ENCODE data around the gene USP10. TPM values are rescaled to one million over a fixed set of nuclear protein-coding genes. Genes with fewer than 3 reads are reported as not detected.

USP10 gene
- total RNA-seq, 2 experiments from 2014 or later = 65.9 to 134 TPM

DNA sequence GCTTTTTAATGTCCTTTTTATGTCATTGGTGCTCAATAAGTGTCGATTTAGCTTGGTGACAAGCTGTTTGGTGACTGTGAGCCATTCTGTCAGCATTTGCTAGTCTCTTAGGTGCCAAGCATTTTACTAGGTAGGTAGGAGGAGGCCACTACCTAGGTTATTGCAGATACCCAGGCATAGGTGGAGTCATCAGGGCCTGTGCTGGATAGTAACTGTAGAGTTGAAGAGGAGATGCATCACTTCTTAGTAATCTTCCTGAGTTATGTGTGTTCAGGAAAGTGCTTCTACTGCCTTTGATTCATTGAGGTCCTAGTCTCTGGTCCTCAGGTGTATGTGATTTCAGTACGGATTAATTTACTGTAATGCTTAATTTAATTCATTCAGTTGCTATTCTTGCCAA, 17.7 kb downstream of the USP10 start:
- no TSS peak for BruUV-seq (replicated peaks)
- DNase-seq (ENCODE audit: low spot score) = no peak
- CTCF ChIA-PET (ENCODE audit: unreplicated experiment) = no interaction called here
- intact Hi-C loops (cut with micrococcal nuclease; ENCODE audit: unreplicated experiment) = loop anchor here (5.0 kb wide), 1 partner anchor 590 kb away; no protein-coding TSS in a partner anchor
- POLR2A ChIA-PET = no interaction called here
- no peaks in the 10 kb centered on the region for H3K9me2 ChIP-seq (ENCODE audit: insufficient read depth, low read length)
- peaks cover 42% of the 10 kb centered on the region for H4K20me1 ChIP-seq (ENCODE audit: insufficient read depth, low read length)
- H2AFZ ChIP-seq (ENCODE audit: low read length) = no peak overlapping the region
- TF ChIP-seq, protein P1, sequence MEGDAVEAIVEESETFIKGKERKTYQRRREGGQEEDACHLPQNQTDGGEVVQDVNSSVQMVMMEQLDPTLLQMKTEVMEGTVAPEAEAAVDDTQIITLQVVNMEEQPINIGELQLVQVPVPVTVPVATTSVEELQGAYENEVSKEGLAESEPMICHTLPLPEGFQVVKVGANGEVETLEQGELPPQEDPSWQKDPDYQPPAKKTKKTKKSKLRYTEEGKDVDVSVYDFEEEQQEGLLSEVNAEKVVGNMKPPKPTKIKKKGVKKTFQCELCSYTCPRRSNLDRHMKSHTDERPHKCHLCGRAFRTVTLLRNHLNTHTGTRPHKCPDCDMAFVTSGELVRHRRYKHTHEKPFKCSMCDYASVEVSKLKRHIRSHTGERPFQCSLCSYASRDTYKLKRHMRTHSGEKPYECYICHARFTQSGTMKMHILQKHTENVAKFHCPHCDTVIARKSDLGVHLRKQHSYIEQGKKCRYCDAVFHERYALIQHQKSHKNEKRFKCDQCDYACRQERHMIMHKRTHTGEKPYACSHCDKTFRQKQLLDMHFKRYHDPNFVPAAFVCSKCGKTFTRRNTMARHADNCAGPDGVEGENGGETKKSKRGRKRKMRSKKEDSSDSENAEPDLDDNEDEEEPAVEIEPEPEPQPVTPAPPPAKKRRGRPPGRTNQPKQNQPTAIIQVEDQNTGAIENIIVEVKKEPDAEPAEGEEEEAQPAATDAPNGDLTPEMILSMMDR (conservative IDR thresholded peaks at IDR 0.05; ENCODE audit: low read length) = no peak
- TF ChIP-seq EZH2phosphoT487 (IDR thresholded peaks at IDR 0.05; ENCODE audit: borderline replicate concordance, low read depth, low read length) = no peak
- no peak overlapping the region for H3K4me2 ChIP-seq (ENCODE audit: low read length)
- H3K9me3 ChIP-seq (ENCODE audit: low read length) = no peaks in the 10 kb centered on the region
- peaks cover 22% of the 10 kb centered on the region for H3K4me1 ChIP-seq (ENCODE audit: insufficient read depth, low read length, poor library complexity, severe bottlenecking)
- H3K4me3 ChIP-seq (ENCODE audit: low read depth, low read length, poor library complexity, severe bottlenecking) = no peak overlapping the region
- H3K27ac ChIP-seq (ENCODE audit: low read depth, low read length, poor library complexity, severe bottlenecking) = no peak overlapping the region
- H3K79me2 ChIP-seq (ENCODE audit: insufficient read depth, low read depth, low read length) = peaks cover 99% of the 10 kb centered on the region
- peaks cover 74% of the 10 kb centered on the region for H3K36me3 ChIP-seq (ENCODE audit: insufficient read depth, low read length)

DNA sequence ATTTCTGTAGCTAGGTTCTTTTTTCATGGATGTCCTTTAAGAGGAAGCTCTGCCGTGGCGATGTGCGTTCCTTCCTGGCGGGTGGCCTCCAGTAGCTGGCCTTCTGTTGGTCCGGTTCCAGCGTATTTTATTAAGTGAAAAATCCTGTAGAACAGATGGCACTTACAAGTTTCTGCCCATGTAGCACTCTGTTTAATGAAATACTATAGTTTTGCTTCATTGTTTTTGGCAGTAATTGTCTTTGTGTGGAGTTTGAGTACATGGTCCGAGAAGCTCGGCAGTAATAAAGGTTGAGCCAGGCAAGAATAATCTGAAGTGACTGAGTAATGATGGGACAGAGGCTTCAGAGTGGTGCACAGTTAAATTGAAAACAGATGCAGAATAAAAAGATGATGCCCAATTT, 20.4 kb downstream of the USP10 start:
- TF ChIP-seq, protein P1 (conservative IDR thresholded peaks at IDR 0.05; ENCODE audit: low read length) = no peak
- TF ChIP-seq EZH2phosphoT487 (IDR thresholded peaks at IDR 0.05; ENCODE audit: borderline replicate concordance, low read depth, low read length) = no peak
- Histone ChIP-seq H3K27ac (ENCODE audit: low read depth, low read length, poor library complexity, severe bottlenecking) (no peak overlapping the region), H3K9me3 (ENCODE audit: low read length) (no peaks in the 10 kb centered on the region), H4K20me1 (ENCODE audit: insufficient read depth, low read length) (peaks cover 44% of the 10 kb centered on the region), H2AFZ (ENCODE audit: low read length) (no peak overlapping the region), H3K4me2 (ENCODE audit: low read length) (no peak overlapping the region), H3K79me2 (ENCODE audit: insufficient read depth, low read depth, low read length) (peaks cover 99% of the 10 kb centered on the region), H3K36me3 (ENCODE audit: insufficient read depth, low read length) (peaks cover 68% of the 10 kb centered on the region), H3K9me2 (ENCODE audit: insufficient read depth, low read length) (no peaks in the 10 kb centered on the region), H3K4me3 (ENCODE audit: low read depth, low read length, poor library complexity, severe bottlenecking) (no peak overlapping the region), H3K4me1 (ENCODE audit: insufficient read depth, low read length, poor library complexity, severe bottlenecking) (peaks cover 34% of the 10 kb centered on the region)
- intact Hi-C loops (cut with micrococcal nuclease; ENCODE audit: unreplicated experiment) = no loop called here
- ChIA-PET POLR2A (interaction anchor here (0.6 to 1.4 kb wide), 3 partner anchors 9 to 444 kb away, joined by 3 read pairs; no protein-coding TSS in a partner anchor), CTCF (ENCODE audit: unreplicated experiment) (no interaction called here)
- no peak for DNase-seq (ENCODE audit: low spot score)
- BruUV-seq (replicated peaks) = no TSS peak

DNA sequence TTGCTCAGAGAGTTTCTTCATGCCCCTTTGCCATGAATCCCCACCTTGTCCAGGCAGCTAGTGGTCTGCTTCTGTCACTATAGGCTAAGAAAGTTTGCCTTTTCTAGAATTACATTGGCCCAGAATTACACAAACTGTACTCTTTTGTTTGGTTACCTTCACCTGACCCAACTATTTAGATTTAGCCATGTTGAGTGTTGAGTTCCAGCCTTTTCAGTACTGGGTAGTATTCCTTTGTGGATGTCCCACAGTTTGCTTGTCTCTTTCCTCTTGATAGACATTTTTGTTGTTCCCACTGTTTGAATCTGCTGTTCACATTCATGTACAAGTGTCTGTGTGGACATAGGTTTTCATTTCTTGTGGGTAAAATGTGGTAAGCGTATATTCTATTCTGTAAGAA, 22.3 kb downstream of the USP10 start:
- intact Hi-C loops (cut with micrococcal nuclease; ENCODE audit: unreplicated experiment) = no loop called here
- Histone ChIP-seq H3K36me3 (ENCODE audit: insufficient read depth, low read length) (peaks cover 53% of the 10 kb centered on the region), H3K4me1 (ENCODE audit: insufficient read depth, low read length, poor library complexity, severe bottlenecking) (peaks cover 52% of the 10 kb centered on the region), H4K20me1 (ENCODE audit: insufficient read depth, low read length) (peaks cover 43% of the 10 kb centered on the region), H3K4me3 (ENCODE audit: low read depth, low read length, poor library complexity, severe bottlenecking) (no peak overlapping the region), H3K27ac (ENCODE audit: low read depth, low read length, poor library complexity, severe bottlenecking) (no peak overlapping the region), H3K9me2 (ENCODE audit: insufficient read depth, low read length) (no peaks in the 10 kb centered on the region), H2AFZ (ENCODE audit: low read length) (no peak overlapping the region), H3K9me3 (ENCODE audit: low read length) (no peaks in the 10 kb centered on the region), H3K4me2 (ENCODE audit: low read length) (no peak overlapping the region), H3K79me2 (ENCODE audit: insufficient read depth, low read depth, low read length) (peaks cover 99% of the 10 kb centered on the region)
- no TSS peak for BruUV-seq (replicated peaks)
- TF ChIP-seq, protein P1 (conservative IDR thresholded peaks at IDR 0.05; ENCODE audit: low read length) = no peak
- TF ChIP-seq EZH2phosphoT487 (IDR thresholded peaks at IDR 0.05; ENCODE audit: borderline replicate concordance, low read depth, low read length) = no peak
- ChIA-PET CTCF (ENCODE audit: unreplicated experiment) (no interaction called here), POLR2A (no interaction called here)
- no peak for DNase-seq (ENCODE audit: low spot score)

All from OCI-LY7 (cell line).